GM19463 (cell line): ENCODE measurements around the gene MDP1.
A peak's percentile ranks its signal among the peaks of the same experiment; 100 is the strongest.
"Not testable (repeated sequence)": the region's sequence is repeated elsewhere in the genome, so short reads cannot be mapped to it uniquely, and the experiment has no call there.

Experiments
- ATAC-seq: cut with Tn5 transposase; IDR thresholded peaks from one replicate; pipeline ENCODE4 v1.9.1; 2021; ENCODE audit warnings: mild to moderate bottlenecking, moderate library complexity; ENCODE audit not compliant: unreplicated experiment

MDP1 gene

GRCh38 chr14:24202538-24202937 is 13.3 kb downstream of the MDP1 start:
- not testable (repeated sequence) for ATAC-seq

- ATAC-seq, result no peak
Measured at GRCh38 chr14:24198814-24199524, 16.9 kb downstream of the MDP1 start.

GRCh38 chr14:24197056-24197450 is 18.8 kb downstream of the MDP1 start:
- no peak for ATAC-seq

- ATAC-seq, result no peak
Measured at GRCh38 chr14:24196071-24197055, 19.5 kb downstream of the MDP1 start.

GRCh38 chr14:24195186-24196070 is 20.4 kb downstream of the MDP1 start, which contains the start of gene TM9SF1:
Gene TM9SF1 (minus strand): TSS chr14:24195441. CDS start chr14:24195019, 422 bp downstream.
- ATAC-seq, result peak; percentile 93

GRCh38 chr14:24194873-24195185 is 21.0 kb downstream of the MDP1 start:
- no peak for ATAC-seq

- ATAC-seq, result no peak
Measured at GRCh38 chr14:24194186-24194872, 21.5 kb downstream of the MDP1 start.

- no peak for ATAC-seq
Measured at GRCh38 chr14:24192933-24193332, 22.9 kb downstream of the MDP1 start.

- ATAC-seq, result no peak
Measured at GRCh38 chr14:24190416-24190815, 25.4 kb downstream of the MDP1 start.

GRCh38 chr14:24189460-24189859 is 26.4 kb downstream of the MDP1 start:
- ATAC-seq, result no peak

GRCh38 chr14:24189059-24189375 is 26.8 kb downstream of the MDP1 start:
- ATAC-seq, result no peak

GRCh38 chr14:24188251-24189058 is 27.4 kb downstream of the MDP1 start, which contains the start of gene IPO4:
Gene IPO4 (minus strand): TSS chr14:24188816. CDS start chr14:24188787, 29 bp downstream.
- peak; percentile 94 for ATAC-seq

- ATAC-seq, result no peak
Measured at GRCh38 chr14:24187539-24187915, 28.3 kb downstream of the MDP1 start.

GRCh38 chr14:24186831-24187538 is 28.9 kb downstream of the MDP1 start:
- no peak for ATAC-seq

GRCh38 chr14:24185741-24186140 is 30.1 kb downstream of the MDP1 start:
- no peak for ATAC-seq

- ATAC-seq, result no peak
Measured at GRCh38 chr14:24185026-24185425, 30.8 kb downstream of the MDP1 start.

GRCh38 chr14:24184104-24184970 is 31.5 kb downstream of the MDP1 start:
- ATAC-seq, result no peak

GRCh38 chr14:24183014-24183481 is 32.8 kb downstream of the MDP1 start:
- ATAC-seq, result no peak
